Smooth muscle cell (in vitro differentiated cells): ENCODE data around the gene NTM. TPM values are rescaled to one million over a fixed set of nuclear protein-coding genes. Genes with fewer than 3 reads are reported as not detected.

Experiments
- DNase-seq: peaks from one replicate; lab custom pipeline; 2025; ENCODE audit not compliant: unreplicated experiment; lab: John Stamatoyannopoulos, UW
- H2AFZ ChIP-seq: fragments of 200-600 bp; sonication (generic); 2 replicates; pipeline ENCODE4 v1.6.0; 2016; ENCODE audit warnings: antibody characterized with exemption, low read depth, mild to moderate bottlenecking
- H3F3A ChIP-seq: fragments of 200-600 bp; sonication (generic); 2 replicates; pipeline ENCODE4 v1.6.0; 2017; ENCODE audit warnings: antibody characterized with exemption, low read depth
- H3K27ac ChIP-seq: fragments of 200-600 bp; sonication (generic); 2 replicates; pipeline ENCODE4 v1.5.1; 2016; ENCODE audit warnings: low read depth, mild to moderate bottlenecking
- H3K27me3 ChIP-seq: fragments of 200-600 bp; sonication (generic); 2 replicates; pipeline ENCODE4 v1.6.1; 2016; ENCODE audit warnings: low read depth, mild to moderate bottlenecking
- H3K36me3 ChIP-seq: fragments of 200-600 bp; sonication (generic); 2 replicates; pipeline ENCODE4 v1.5.1; 2016; ENCODE audit warnings: low read depth
- H3K4me1 ChIP-seq: fragments of 200-600 bp; sonication (generic); 2 replicates; pipeline ENCODE4 v1.5.1; 2016; ENCODE audit warnings: low read depth
- H3K4me2 ChIP-seq: fragments of 200-600 bp; sonication (generic); 2 replicates; pipeline ENCODE4 v1.6.0; 2016; ENCODE audit warnings: mild to moderate bottlenecking
- H3K4me3 ChIP-seq: fragments of 200-600 bp; sonication (generic); 2 replicates; pipeline ENCODE4 v1.5.1; 2016; ENCODE audit warnings: mild to moderate bottlenecking
- H3K79me2 ChIP-seq: fragments of 200-600 bp; sonication (generic); 2 replicates; pipeline ENCODE4 v1.6.0; 2016; ENCODE audit warnings: low read depth, mild to moderate bottlenecking
- H3K9ac ChIP-seq: fragments of 200-600 bp; sonication (generic); 2 replicates; pipeline ENCODE4 v1.6.0; 2016; ENCODE audit warnings: low read depth
- H3K9me3 ChIP-seq: fragments of 200-600 bp; sonication (generic); replicated peaks from 2 replicates; pipeline ENCODE4 v1.5.1; 2016; ENCODE audit warnings: low read depth
- H4K20me1 ChIP-seq: fragments of 200-600 bp; sonication (generic); 2 replicates; pipeline ENCODE4 v1.6.0; 2016; ENCODE audit warnings: low read depth
- WGBS: methylation state at CpG from one replicate; pipeline ENCODE4 v1.1.7; 2016; ENCODE audit warnings: low lambda C conversion rate; 5-methylcytosine and 5-hydroxymethylcytosine counted together
- polyA plus RNA-seq: library from polyadenylated mRNA; unstranded; fragments of >200 nt; fragmentation: Nextera tagmentation; extraction: Ambion mirVana; gene quantifications from 2 replicates; pipeline ENCODE4 v1.2.1, GENCODE V29; 2016
- total RNA-seq: library from RNA; depleted of rRNA; stranded (reverse); fragments of >200 nt; gene quantifications from 2 replicates; pipeline ENCODE4 v1.2.3, GENCODE V29; 2014
- TF ChIP-seq, protein P1 (sequence below): fragments of 200-600 bp; sonication (generic); IDR thresholded peaks from 2 replicates; pipeline ENCODE4 v1.5.1; 2017; ENCODE audit warnings: borderline replicate concordance, mild to moderate bottlenecking, antibody characterized with exemption; ENCODE audit not compliant: insufficient read depth, poor library complexity, severe bottlenecking

Gene NTM
- total and polyA plus RNA-seq, 2 experiments from 2014 or later, result 68.9 to 123 TPM

DNA sequence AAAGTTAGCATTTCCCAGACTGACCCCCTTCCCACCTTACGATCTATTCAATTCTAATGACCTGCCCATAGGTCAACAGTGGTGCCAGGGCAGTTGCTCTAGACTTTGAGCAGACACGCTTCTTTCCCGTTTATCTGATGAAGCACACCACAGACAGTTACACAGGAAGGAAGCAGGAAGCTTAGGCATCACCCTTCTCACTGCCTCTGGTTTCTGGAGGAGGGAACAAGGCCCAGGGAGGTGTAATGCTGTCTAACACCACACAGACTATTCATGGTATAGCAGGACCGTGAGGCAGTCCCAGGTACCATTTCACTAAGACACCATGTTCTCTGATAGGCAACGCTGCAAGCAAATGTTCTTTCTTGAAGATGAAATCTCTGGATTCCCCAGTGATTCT lies 279.4 kb downstream of the NTM start:
- no peak overlapping the region for H3K9ac ChIP-seq
- DNase-seq, result no peak
- H3F3A ChIP-seq, result no peaks in the 10 kb centered on the region
- WGBS, result 87% methylated on average over 5 of the region's 5 CpGs
- no peak overlapping the region for H3K27ac ChIP-seq
- H4K20me1 ChIP-seq, result no peaks in the 10 kb centered on the region
- H3K36me3 ChIP-seq, result no peaks in the 10 kb centered on the region
- H3K4me1 ChIP-seq, result no peaks in the 10 kb centered on the region
- no peak overlapping the region for H3K4me3 ChIP-seq
- H2AFZ ChIP-seq, result no peak overlapping the region
- TF ChIP-seq, protein P1, sequence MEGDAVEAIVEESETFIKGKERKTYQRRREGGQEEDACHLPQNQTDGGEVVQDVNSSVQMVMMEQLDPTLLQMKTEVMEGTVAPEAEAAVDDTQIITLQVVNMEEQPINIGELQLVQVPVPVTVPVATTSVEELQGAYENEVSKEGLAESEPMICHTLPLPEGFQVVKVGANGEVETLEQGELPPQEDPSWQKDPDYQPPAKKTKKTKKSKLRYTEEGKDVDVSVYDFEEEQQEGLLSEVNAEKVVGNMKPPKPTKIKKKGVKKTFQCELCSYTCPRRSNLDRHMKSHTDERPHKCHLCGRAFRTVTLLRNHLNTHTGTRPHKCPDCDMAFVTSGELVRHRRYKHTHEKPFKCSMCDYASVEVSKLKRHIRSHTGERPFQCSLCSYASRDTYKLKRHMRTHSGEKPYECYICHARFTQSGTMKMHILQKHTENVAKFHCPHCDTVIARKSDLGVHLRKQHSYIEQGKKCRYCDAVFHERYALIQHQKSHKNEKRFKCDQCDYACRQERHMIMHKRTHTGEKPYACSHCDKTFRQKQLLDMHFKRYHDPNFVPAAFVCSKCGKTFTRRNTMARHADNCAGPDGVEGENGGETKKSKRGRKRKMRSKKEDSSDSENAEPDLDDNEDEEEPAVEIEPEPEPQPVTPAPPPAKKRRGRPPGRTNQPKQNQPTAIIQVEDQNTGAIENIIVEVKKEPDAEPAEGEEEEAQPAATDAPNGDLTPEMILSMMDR, result no peak
- H3K27me3 ChIP-seq, result peaks cover 6% of the 10 kb centered on the region
- H3K4me2 ChIP-seq, result no peak overlapping the region
- H3K79me2 ChIP-seq, result no peaks in the 10 kb centered on the region
- no peaks in the 10 kb centered on the region for H3K9me3 ChIP-seq

DNA sequence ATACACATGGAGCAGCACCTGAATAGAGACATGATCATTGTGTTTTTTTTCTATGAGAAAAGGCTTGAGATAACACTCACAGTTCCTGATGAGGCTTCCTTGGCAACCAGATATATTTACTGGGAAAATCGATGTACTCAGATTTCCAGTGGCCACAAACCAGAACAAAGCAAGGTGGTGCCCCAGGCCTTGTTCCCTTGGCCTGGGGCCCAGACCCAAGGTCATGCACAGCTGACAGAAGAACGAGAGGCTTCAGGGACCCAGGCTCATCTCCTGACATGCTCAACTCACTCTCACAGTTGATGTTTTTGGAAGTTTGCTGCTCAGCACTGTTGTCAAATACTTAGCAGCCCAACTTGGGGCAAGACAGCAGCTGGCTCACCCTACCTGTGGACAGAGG lies 281.8 kb downstream of the NTM start:
- H3K27me3 ChIP-seq, result peaks cover 9% of the 10 kb centered on the region
- H3K9me3 ChIP-seq, result no peaks in the 10 kb centered on the region
- no peak overlapping the region for H3K4me2 ChIP-seq
- H3K4me1 ChIP-seq, result peaks cover 5% of the 10 kb centered on the region
- no peak overlapping the region for H3K27ac ChIP-seq
- no peak overlapping the region for H3K9ac ChIP-seq
- TF ChIP-seq, protein P1, result no peak
- no peak overlapping the region for H2AFZ ChIP-seq
- no peaks in the 10 kb centered on the region for H3K79me2 ChIP-seq
- no peak overlapping the region for H3K4me3 ChIP-seq
- H3F3A ChIP-seq, result no peaks in the 10 kb centered on the region
- H4K20me1 ChIP-seq, result no peaks in the 10 kb centered on the region
- no peak for DNase-seq
- 81% methylated on average over 2 of the region's 2 CpGs for WGBS
- no peaks in the 10 kb centered on the region for H3K36me3 ChIP-seq

- H3K4me1 ChIP-seq, result peaks cover 5% of the 10 kb centered on the region
Observed at GRCh38 chr11:131653260-131653659, 282.8 kb downstream of the NTM start.

DNA sequence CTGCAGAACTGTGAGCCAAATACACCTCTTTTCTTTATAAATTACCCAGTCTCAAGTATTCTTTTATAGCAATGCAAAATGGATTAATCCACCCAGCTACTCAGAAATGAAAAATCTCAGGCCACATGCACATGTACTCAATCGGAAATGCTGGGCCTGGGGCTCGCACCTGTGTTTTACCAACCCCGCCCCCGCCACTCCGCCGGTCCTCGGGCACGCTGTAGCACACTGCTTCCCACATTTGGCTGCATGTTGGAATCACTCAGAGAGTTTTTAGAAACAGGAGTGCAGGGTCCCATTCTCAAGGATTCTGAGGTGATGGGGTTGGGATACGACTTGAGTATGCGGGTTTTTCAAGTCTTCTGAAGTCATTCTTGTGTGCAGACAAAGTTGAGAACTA lies 284.4 kb downstream of the NTM start:
- no peak overlapping the region for H2AFZ ChIP-seq
- H3F3A ChIP-seq, result no peaks in the 10 kb centered on the region
- H3K9me3 ChIP-seq, result no peaks in the 10 kb centered on the region
- TF ChIP-seq, protein P1, result no peak
- WGBS, result 97% methylated on average over 10 of the region's 10 CpGs
- H3K36me3 ChIP-seq, result no peaks in the 10 kb centered on the region
- H3K27me3 ChIP-seq, result peaks cover 12% of the 10 kb centered on the region
- no peak overlapping the region for H3K9ac ChIP-seq
- no peak overlapping the region for H3K4me3 ChIP-seq
- DNase-seq, result no peak
- no peaks in the 10 kb centered on the region for H4K20me1 ChIP-seq
- H3K27ac ChIP-seq, result no peak overlapping the region
- no peaks in the 10 kb centered on the region for H3K79me2 ChIP-seq
- H3K4me1 ChIP-seq, result peaks cover 5% of the 10 kb centered on the region
- H3K4me2 ChIP-seq, result no peak overlapping the region

More at GRCh38 chr11:131653260-131653659, 282.8 kb downstream of the NTM start:
- Histone ChIP-seq H2AFZ (no peak overlapping the region), H4K20me1 (no peaks in the 10 kb centered on the region), H3K27ac (no peak overlapping the region), H3K27me3 (peaks cover 12% of the 10 kb centered on the region), H3K4me2 (no peak overlapping the region), H3K79me2 (no peaks in the 10 kb centered on the region), H3K36me3 (no peaks in the 10 kb centered on the region), H3F3A (no peaks in the 10 kb centered on the region), H3K9ac (no peak overlapping the region), H3K9me3 (no peaks in the 10 kb centered on the region), H3K4me3 (no peak overlapping the region)
- TF ChIP-seq, protein P1, result no peak
- WGBS, result 72% methylated on average over 5 of the region's 5 CpGs
- DNase-seq, result no peak
